NCI-H2081 treated with DMSO at 0.1 percent for 48 hours (cell line): ENCODE results near the gene ALDH4A1.
"Not testable (repeated sequence)": the region's sequence is repeated elsewhere in the genome, so short reads cannot be mapped to it uniquely, and the experiment has no call there.

Source experiments
- DNase-seq: peaks from one replicate; lab custom pipeline; 2025; lab: John Stamatoyannopoulos, UW

The ALDH4A1 gene

DNA sequence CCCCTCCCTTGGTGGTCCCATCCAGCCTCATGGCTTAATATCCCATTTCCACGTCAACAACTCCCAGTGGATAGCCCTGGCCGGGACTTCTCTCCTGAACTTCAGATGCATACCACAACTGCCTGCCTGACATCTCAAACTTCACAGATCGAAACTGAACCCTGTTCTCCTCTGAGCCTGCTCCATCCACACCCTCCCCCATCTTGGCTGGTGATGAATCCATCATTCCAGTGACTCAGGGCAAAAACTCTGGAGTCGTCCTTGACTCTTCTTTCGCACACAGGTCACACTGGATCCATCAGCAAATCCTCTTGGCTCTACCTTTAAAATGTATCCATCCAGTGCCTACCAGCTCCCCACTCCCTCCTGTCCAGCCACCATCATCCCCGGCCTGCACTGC lies 46.8 kb downstream of the ALDH4A1 start:
- DNase-seq: no peak

DNA sequence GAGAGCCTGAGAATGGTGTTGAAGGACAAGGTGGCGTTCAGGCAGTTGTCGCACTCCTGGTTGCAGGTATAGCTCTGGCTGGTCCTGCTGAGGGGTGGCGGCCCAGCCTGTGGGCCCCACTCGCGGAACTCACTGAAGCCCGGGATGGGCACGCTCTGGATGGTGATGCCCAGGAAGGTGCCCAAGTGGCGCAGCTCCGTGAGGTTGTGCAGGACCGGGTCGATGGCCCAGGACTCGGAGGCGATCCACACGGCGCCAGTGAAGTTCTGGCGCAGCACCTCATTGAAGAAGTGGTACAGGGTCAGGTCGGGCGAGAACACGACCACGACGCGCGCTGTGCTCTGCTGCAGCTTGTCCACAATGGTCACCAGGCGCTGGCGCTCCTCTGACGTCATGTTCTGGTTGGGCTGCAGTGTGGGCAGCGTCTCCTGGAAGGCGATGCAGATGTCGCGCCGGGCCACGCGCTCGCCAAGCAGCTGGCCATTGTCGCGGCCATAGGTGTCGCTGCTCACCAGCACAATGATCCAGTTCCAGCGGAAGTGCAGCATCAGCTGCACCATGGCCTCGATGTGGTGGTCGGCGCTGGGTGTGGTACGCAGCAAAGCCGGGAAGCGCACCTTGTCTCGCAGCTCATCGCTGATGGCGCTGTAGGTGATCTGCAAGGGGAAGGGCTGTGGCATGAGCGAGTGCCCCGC lies 47.9 kb downstream of the ALDH4A1 start:
- no peak for DNase-seq

DNA sequence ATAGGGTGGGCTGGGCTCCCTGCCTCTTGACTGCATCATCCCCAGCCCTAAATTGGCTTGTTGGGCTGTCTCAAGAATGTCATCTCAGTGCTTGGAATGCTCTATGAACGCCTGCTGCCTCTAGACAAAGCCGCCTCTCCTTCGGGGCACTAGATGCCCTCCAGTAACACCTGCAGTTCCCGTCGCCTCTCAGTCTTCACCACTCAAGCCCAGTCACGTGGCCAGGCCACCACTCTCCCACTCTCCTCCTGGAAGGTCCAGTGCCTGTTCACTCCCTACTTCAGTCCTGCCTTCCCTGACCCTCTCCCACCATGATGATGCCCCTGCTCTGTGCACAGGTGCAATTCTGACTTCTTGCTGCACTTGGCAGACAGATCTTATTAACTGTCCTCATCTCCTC lies 49.9 kb downstream of the ALDH4A1 start:
- DNase-seq: no peak

DNA sequence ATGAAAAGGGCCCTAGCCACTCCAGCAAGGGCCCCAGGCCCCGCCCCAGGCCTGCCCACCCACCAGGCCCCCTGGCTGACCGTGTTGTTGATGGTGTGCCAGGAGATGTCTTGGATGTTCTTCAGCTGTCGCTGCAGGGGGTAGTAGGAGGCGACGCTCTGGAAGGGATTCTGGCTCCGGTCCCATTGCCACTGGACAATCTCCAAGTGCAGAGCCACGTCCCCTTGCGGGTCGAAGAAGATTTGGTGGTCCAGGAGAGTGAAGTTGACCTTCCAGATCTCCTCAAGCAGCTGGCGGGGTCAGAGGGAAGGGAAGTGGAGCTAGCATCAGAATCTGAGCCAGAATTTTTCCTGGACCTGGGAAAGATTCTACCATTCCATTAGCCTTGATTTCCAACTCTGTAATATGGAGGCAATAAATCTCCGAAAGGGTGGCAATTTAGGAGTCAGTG lies 53.1 kb downstream of the ALDH4A1 start:
- no peak for DNase-seq

DNA sequence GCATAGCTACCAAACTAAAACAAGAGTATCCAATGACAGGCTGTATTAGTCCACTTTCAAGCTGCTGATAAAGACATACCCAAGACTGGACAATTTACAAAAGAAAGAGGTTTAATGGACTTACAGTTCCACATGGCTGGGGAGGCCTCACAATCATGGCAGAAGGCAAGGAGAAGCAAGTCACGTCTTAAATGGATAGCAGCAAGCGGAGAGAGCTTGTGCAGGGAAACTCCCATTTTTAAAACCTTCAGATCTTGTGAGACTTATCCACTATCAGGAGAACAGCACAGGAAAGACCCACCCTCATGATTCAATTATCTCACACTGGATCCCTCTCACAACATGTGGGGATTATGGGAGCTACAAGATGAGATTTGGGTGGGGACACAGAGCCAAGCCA lies 54.6 kb downstream of the ALDH4A1 start:
- not testable (repeated sequence) for DNase-seq

DNA sequence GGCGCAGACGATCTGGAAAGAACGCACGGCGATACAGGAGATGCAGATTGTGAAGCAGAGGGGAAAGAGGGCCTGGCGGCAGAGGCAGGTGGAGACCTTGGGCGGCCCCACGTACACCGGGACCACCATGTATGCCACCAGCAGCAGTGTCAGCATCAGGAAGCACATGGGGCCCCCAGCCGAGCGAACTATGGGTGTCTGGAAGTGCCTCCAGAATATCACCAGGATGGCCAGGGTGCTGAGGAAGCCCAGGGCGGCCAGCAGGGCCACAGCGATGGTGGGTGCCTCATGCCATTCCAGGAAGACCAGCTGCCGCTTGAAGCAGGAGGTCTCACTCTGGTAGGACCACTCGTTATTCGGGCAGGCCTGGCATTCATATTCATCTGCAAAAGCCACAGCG lies 62.2 kb downstream of the ALDH4A1 start:
- DNase-seq: no peak

DNA sequence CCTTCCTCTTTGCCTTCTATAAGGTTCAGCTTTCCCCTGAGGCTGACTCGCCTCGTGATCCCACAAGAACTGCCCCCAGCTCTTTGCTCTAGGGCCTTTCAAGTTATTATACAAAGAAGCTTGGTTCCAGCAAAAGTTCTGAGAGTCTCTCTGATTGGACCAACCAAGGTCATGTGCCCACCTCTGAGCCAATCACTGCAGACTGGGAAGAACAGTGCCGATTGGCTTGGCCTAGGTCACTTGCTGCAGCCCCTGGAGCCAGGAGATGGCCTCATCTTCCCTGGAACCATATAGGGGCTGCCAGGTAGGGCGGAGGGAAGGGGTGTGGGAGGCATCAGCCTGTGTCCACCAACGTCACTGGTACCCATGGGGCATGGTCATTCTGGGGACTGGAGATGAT lies 65.7 kb downstream of the ALDH4A1 start:
- DNase-seq: no peak

DNA sequence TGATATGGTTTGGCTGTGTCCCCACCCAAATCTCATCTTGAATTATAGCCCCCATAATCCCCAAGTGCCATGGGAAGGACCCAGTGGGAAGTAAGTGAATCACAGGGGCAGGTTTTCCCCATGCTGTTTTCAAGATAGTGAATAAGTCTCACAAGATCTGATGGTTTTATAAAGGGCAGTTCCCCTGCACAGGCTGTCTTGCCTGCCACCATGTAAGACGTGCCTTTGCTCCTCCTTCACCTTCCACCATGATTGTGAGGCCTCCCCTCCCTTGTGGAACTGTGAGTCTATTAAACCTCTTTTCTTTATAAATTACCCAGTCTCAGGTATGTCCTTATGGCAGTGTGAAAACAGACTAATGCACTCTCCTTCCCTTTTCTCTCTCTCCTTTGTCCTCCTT lies 70.0 kb downstream of the ALDH4A1 start:
- DNase-seq: not testable (repeated sequence)

DNA sequence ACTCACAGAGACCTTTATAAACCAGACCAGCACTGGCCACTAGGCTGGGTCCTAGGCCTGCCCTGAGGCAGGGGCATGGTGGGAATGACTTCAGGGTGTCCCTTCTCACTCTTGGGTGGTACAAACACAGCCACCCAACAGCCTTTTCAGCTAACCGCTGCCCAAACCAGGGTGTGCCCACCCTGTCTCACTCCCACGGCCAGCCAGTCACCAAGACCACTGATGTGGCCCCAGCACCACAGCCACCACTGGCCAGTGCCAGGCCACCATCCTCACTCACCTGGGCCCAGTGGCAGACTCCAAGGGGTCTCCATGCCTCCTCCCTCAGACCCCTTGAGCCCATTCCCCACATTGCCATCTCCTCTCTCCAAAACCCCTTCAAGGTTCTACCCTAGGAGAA lies 70.7 kb downstream of the ALDH4A1 start:
- DNase-seq: no peak

DNA sequence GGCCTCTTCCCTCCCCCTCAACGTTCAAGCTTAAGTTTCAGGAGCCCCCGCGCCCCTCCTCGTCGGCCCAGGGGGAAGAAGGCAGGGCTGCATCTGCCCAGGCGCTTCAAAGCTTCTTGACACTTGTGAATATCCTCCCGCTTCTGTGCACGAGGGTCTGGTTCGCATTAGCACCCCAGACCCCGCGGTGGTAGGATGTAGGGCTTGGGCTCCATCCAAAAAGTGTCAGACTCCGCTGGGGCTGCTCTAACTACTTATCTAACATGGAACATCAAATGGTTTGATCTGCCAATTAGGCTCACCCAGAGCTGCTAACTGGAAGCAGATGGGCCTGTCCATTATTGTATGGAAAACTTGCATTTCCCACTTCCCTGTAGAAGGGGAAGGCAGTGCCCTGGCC lies 71.8 kb downstream of the ALDH4A1 start:
- no peak for DNase-seq

DNA sequence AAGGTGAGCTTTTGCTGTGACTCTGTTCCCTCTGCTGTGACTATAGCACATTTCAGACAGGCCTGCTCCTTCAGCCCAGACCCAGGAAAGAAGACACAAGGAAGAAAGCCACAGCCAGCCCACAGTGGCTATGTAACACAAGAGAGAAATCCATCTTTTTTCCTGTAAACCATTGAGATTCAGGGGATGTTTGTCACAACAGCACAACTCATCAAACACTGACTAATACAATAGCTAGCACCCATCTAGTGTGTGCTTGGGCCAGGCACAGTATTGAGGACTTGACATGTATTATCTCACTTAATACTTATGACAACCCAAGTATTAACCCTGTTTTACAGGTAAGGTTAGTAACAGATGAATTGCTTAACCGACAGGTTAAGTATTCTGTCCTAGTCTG lies 72.7 kb downstream of the ALDH4A1 start:
- DNase-seq: no peak

DNA sequence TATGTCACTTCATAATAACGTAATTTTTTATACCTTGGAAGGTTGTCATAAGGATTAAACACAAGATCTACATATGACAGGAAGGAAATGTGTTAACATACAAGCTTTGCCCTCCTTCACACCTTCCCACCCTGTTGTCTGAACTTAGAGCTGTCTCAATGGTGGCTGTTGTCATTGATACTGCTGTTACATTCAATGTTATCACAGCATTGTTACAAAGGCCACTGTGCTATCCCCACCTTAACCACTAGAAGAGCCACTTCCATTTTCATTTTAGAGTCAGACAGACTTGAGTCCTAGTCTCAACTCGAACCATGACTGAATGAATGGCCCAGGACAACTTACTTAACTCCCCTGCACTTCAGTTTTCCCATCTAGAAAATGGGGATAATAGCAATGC lies 74.1 kb downstream of the ALDH4A1 start:
- no peak for DNase-seq

DNA sequence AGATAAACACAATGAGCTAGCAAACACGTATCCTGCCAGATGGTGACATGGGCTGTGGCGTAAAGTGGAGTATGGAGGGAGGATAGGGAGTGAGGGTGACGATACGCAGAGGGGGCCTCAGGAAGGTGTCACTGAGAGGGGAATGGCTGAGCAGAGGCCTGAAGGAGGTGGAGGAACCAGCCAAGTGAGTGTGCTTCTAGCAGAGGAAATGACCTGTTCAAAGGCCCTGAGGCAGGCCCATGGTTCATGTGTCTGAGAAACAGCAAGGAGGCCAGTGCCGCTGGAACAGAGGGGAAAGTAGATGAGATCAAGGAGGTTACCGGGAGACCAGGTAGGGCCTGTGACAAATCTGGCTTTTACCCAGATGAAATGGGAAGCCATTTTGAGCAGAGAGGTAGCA lies 78.9 kb downstream of the ALDH4A1 start:
- no peak for DNase-seq
